HG03095 (cell line): ENCODE data around the gene RMDN2.
"Not testable (repeated sequence)": the region's sequence is repeated elsewhere in the genome, so short reads cannot be mapped to it uniquely, and the experiment has no call there.

Source experiments
- ATAC-seq: cut with Tn5 transposase; IDR thresholded peaks from one replicate; pipeline ENCODE4 v1.9.1; 2021; ENCODE audit warnings: moderate library complexity; ENCODE audit not compliant: unreplicated experiment

Gene RMDN2

GRCh38 chr2:37985333-37985732 is 60.2 kb downstream of the RMDN2 start:
- no peak for ATAC-seq

DNA sequence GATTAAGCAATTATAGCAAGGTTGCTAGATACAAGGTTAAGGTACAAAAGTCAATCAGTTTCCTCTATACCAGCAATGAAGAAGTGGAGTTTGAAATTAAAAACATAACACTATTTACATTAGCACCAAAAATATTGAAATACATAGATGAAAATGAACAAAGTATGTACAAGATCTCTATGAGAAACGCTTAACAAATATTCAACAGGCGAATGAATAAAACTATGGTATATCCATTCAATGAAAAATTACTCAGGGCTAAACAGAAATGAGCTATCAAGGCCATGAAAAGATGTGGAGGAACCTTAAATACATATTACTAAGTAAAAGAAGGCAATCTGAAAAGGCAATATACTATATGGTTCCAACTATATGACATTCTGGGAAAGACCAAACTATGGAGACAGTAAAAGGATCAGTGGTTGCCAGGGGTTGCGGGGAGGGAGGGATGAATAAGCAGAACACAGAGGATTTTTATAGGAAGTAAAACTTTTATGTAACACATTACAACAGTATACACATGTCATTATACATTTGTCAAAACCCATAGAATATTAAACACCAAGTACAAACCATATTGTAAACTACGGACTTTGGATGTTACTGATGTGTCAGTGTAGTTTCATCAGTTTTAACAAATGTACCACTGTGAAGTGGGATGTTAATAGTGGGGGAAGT is 62.1 kb downstream of the RMDN2 start:
- no peak for ATAC-seq

DNA sequence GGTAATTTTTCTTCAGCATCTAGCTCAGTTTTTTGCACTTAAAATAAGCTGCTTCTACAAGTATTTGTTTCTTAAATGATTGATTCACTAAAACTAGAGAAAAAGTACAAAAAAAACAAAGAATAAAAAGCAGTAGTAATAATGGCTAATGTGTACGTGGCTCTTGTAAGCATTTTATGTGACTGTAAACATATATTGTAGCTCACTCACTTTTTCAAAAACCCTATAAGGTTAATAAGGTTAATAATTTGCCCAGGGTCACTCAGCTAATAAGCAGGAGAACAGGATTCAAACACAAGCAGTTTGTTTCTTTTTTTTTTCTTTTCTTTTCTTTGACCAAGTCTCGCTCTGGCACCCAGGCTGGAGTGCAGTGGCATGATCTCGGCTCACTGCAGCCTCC is 67.5 kb downstream of the RMDN2 start:
- ATAC-seq, result no peak

DNA sequence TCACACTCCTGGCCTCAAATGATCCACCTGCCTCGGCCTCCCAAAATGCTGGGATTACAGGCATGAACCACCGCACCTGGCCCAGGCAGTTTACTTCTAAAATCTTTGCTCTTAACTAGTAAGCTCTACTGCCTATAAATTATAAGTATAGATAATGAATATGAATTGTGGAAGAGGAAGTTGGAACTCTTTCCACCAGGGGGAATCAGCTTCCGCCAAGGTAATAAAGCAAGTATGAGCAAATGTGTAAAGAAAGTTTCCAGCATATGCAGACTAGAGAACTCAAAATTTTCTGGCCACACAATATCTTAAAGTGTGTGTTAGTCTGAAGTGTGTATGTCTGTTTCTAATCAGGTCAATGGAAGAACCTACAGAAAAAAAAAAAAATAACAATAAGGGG is 68.1 kb downstream of the RMDN2 start:
- no peak for ATAC-seq

GRCh38 chr2:37997629-37998028 is 72.5 kb downstream of the RMDN2 start:
- no peak for ATAC-seq

DNA sequence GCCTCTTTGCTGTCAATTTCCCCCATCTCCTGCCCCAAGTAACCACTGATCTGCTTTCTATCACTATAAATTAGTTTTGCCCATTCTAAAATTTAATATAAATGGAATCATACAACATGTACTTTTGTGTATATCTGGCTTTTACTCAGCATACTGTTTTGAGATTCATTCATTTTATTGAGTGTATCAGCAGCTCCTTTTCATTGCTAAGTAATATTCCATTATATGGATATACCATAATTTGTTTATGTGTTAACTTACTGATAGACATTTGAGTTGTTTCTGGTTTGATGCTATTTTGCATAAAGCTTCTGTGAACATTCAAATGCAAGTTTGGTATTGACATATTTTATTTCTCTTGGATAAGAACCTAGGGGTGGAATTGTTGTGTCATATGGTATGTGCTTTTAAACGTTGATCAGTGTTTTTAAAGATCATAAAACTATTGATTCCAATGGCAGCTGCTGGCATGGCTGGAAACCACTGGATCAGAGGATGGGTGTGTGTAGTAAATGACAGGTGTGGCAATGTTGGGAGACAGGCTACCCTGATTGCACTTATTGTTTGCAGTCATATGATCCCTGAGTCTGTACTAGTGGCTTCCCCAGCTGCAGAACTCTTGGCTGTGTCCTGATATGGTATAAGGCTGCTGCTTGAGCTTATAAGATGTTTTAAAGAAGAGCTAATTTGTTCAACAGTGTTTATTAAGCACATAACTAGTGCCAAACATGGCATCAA is 75.6 kb downstream of the RMDN2 start:
- ATAC-seq, result no peak

GRCh38 chr2:38010187-38010586 is 85.1 kb downstream of the RMDN2 start:
- ATAC-seq, result not testable (repeated sequence)

- no peak for ATAC-seq
Measured at GRCh38 chr2:38010995-38011394, 85.9 kb downstream of the RMDN2 start.

DNA sequence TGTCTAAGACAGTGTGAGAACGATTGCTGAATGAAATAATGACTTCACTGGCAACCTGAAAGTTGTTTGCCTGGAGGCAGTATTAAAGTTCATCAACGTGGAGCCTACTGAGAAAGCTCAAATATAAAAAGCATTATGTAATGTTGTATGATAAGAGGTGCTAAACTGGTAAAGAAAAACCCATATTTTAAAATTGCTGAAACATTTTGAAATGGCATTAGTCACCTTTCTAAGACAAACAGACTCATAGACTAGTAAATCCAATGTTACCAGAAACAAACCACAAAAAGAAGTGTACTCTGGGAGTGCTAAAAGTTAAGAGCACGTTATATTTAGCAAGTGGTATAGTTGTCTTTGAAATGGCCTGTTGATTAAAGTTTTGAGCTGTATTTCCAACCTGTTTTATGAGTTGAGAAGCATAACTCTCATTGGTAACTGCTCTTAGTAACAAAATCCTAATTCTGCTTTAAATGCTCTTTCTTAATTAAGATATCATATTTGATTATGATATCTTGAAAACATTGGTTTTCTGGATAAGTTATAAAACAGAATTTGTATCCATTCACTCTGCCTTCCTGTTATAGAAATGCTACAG is 88.2 kb downstream of the RMDN2 start:
- no peak for ATAC-seq

GRCh38 chr2:38016219-38016618 is 91.1 kb downstream of the RMDN2 start:
- ATAC-seq, result no peak

DNA sequence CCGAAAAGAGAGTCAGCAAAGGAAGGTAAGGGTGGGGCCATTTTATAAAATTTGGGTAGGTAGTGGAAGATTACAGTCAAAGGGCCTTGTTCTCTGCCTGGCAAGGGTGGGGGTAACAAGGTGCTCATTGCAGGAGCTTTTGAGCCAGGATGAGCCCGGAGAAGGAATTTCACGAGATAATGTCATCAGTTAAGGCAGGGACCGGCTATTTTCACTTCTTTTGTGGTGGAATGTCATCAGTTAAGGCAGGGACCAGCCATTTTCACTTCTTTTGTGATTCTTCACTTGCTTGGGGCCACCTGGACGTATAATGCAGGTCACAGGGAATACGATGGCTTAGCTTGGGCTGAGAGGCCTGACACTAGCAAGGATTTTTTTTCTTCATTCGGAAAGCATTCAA is 92.7 kb downstream of the RMDN2 start:
- ATAC-seq, result no peak

- not testable (repeated sequence) for ATAC-seq
Measured at GRCh38 chr2:38020359-38021069, 95.4 kb downstream of the RMDN2 start.

DNA sequence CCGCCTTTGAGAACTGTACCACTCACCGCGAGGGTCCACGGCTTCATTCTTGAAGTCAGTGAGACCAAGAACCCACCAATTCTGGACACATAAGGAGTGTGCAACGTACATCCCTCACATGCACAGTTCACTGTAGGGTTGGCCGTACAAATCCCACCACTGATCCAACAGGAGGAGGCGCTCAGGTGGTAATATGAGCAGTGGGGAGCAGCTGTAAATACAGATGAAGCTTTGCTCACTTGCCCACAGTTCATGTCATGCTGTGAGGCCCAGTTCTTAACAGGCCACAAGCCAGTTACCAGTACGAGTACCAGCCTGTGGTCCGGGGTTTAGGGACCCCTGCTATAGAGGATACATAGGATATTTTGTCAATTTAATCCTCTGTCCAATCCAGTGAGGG is 96.5 kb downstream of the RMDN2 start:
- ATAC-seq, result no peak

- no peak for ATAC-seq
Measured at GRCh38 chr2:38026846-38027245, 101.8 kb downstream of the RMDN2 start.

GRCh38 chr2:38028829-38029228 is 103.7 kb downstream of the RMDN2 start:
- ATAC-seq, result no peak

DNA sequence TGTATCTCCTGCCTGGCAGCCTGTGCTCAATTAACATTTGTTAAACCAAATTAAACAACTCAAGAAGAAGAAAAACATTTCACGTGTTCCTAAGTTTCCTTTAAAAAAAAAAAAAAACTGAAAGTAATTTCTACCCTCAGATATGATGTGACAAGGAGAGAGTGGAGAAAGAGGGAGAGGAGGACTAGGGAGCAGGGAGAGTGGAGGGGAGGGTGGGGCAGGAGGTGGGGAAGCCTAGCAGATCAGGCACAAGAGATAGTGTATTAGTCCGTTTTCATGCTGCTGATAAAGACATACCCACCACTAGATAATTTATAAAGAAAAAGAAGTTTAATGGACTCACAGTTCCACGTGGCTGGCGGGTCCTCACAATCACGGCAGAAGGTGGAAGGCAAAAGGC is 104.4 kb downstream of the RMDN2 start:
- no peak for ATAC-seq

DNA sequence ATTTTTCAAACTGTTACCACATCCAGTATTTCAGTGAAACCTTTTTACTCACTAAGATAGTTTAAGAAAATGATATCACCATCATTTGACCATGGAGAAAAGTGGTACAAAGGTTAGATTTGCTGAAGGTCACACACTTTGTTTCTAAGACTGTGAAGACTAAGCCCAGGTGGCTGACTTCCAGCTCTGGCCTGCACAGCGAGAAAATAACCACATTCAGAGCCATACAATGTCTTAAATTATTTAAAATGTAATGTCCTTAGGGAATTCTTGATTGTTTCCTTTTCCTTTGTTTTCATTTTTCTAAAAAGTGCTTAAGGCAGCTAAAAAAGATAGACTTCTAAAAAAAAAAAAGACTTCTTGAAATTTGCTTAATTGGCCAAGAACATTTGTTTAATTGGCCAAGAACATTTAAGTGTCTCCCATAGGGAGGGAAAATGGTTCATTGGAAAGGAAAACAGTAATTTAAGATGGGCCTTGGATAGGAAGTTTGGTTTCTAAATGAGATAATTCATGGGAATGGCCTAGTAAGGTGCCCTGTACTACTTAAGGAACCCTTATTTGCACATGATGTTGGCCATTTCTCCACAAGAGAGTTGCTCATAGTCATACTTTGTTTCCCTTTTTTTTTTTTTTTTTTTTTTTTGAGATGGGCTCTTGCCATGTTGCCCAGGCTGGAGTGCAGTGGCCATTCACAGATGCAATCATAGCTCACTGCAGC is 105.7 kb downstream of the RMDN2 start:
- no peak for ATAC-seq

GRCh38 chr2:38032946-38033345 is 107.9 kb downstream of the RMDN2 start:
- ATAC-seq, result no peak

DNA sequence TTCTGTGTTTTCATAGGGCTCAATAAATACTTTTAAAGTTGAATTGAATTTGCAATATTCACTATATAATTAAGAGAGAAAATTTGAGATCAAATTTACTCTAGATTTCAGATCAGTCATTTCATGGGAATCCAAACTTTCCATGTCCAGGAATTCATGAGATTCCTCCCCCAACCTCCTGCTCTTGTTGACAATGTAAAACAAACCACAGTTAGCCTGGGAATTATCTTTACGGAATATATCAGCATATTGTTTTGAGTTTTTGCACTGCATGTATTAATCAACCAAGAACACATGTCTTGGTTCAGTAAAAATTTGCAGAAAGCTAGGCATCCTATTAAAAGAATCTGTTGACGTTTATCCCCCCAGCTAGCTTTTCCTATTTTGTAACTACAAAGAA is 108.6 kb downstream of the RMDN2 start:
- no peak for ATAC-seq

- ATAC-seq, result no peak
Measured at GRCh38 chr2:38035968-38036367, 110.9 kb downstream of the RMDN2 start.

- ATAC-seq, result no peak
Measured at GRCh38 chr2:38037325-38037724, 112.2 kb downstream of the RMDN2 start.
